ENCODE results near the gene SLIT3. TPM values are rescaled to one million over a fixed set of nuclear protein-coding genes. Genes with fewer than 3 reads are reported as not detected.

SLIT3 gene
- total and polyA plus RNA-seq, 4 donors, result 18.1 to 22.5 (median 19.5) TPM

DNA sequence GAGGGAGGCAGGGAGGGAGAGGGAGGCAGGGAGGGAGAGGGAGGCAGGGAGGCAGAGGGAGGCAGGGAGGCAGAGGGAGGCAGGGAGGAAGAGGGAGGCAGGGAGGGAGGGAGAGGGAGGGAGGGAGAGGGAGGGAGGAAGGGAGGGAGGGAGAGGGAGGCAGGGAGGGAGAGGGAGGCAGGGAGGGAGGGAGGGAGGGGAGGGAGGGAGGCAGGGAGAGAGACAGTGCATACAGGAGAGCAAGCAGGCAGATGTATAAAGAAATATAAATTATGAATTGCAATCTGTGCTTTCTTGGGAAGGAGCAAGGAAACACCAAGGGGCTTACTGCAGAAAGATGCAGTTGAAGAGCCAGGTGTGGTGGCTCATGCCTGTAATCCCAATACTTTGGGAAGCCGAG, 574.6 kb downstream of the SLIT3 start:
- Histone ChIP-seq H3K9me3 (ENCODE audit: control insufficient read depth, insufficient read depth, low read length) (peaks cover 3% of the 10 kb centered on the region), H3K4me3 (ENCODE audit: low read depth, low read length) (no peak overlapping the region), H3K4me1 (ENCODE audit: control insufficient read depth, insufficient read depth, low read length) (no peaks in the 10 kb centered on the region), H3K27ac (ENCODE audit: low read depth, low read length) (no peak overlapping the region), H3K36me3 (ENCODE audit: control insufficient read depth, insufficient read depth, low read length) (no peaks in the 10 kb centered on the region), H3K27me3 (ENCODE audit: control insufficient read depth, insufficient read depth, low read length) (no peaks in the 10 kb centered on the region)
- no CpG with 5 or more reads among the region's 1 CpG for WGBS (ENCODE audit: insufficient coverage)
- DNase-seq (ENCODE audit: low read depth in 4 of 6, low spot score in 6 of 6), result no peak

DNA sequence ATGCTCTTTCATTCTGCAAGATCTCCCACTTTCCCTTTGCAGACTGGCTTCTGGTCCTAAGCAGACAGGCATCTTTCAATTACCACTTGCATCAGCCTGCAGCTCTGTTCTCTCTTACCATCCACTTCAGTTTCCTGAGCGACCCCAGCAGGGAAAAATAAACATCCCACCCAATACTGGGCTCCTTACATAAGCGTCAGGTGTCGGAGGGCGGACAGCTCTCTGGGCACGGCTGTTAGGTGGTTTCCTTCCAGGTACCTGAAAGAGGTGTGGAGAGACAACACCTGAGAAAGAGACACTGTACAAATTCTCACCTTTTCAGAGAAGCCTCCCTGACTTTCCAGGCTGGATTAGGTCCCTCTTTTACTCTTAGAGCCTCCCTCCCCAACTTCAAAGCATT, 576.7 kb downstream of the SLIT3 start:
- DNase-seq (ENCODE audit: low read depth in 4 of 6, low spot score in 6 of 6), result no peak
- H3K9me3 ChIP-seq (ENCODE audit: control insufficient read depth, insufficient read depth, low read length), result peaks cover 3% of the 10 kb centered on the region
- H3K27ac ChIP-seq (ENCODE audit: low read depth, low read length), result no peak overlapping the region
- no CpG with 5 or more reads among the region's 5 CpGs for WGBS (ENCODE audit: insufficient coverage)
- no peaks in the 10 kb centered on the region for H3K36me3 ChIP-seq (ENCODE audit: control insufficient read depth, insufficient read depth, low read length)
- H3K4me1 ChIP-seq (ENCODE audit: control insufficient read depth, insufficient read depth, low read length), result no peaks in the 10 kb centered on the region
- H3K27me3 ChIP-seq (ENCODE audit: control insufficient read depth, insufficient read depth, low read length), result peaks cover 2% of the 10 kb centered on the region
- no peak overlapping the region for H3K4me3 ChIP-seq (ENCODE audit: low read depth, low read length)

DNA sequence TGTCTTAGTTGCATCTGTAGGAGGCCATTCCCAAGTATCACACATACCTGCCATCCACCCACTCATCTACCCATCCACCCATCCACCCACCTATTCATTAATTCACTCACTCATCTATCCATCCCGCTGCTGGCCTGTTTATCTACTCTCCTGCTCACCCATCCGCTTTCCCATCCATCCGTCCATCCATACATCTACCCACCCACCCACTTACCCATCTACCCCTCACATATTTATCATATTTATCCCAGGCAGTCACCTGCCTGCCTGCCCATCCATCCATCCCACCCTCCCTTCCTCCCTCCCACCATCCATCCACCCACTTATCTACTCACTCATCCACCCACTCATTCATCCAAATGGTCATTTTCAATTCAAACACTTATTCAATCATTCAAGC, 577.9 kb downstream of the SLIT3 start:
- no peak overlapping the region for H3K4me3 ChIP-seq (ENCODE audit: low read depth, low read length)
- no peaks in the 10 kb centered on the region for H3K36me3 ChIP-seq (ENCODE audit: control insufficient read depth, insufficient read depth, low read length)
- peaks cover 2% of the 10 kb centered on the region for H3K27me3 ChIP-seq (ENCODE audit: control insufficient read depth, insufficient read depth, low read length)
- WGBS (ENCODE audit: insufficient coverage), result 96% methylated on average over 3 of the region's 3 CpGs
- H3K4me1 ChIP-seq (ENCODE audit: control insufficient read depth, insufficient read depth, low read length), result no peaks in the 10 kb centered on the region
- H3K27ac ChIP-seq (ENCODE audit: low read depth, low read length), result no peak overlapping the region
- no peaks in the 10 kb centered on the region for H3K9me3 ChIP-seq (ENCODE audit: control insufficient read depth, insufficient read depth, low read length)
- no peak for DNase-seq (ENCODE audit: low read depth in 4 of 6, low spot score in 6 of 6)

DNA sequence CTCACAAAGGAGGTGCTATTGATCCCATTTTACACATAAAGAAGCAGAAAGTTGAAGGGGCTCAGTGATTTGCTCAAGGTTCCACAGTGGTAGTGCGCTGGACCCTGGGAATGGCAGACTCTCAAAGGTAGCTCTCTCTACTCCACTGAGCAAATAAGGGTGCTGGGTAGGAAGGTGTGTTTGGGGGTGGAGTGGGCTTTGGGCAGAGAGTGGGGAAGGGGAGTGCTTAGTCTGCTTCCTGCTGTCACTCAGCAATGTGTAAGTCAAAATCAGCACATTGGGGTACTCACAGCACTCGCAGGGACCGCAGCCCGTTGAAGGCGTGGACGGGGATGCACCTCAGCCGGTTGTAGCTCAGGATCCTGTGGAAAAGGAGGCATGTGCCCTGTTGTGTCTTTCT, 579.0 kb downstream of the SLIT3 start:
- Histone ChIP-seq H3K36me3 (ENCODE audit: control insufficient read depth, insufficient read depth, low read length) (no peaks in the 10 kb centered on the region), H3K9me3 (ENCODE audit: control insufficient read depth, insufficient read depth, low read length) (no peaks in the 10 kb centered on the region), H3K4me3 (ENCODE audit: low read depth, low read length) (no peak overlapping the region), H3K4me1 (ENCODE audit: control insufficient read depth, insufficient read depth, low read length) (no peaks in the 10 kb centered on the region), H3K27me3 (ENCODE audit: control insufficient read depth, insufficient read depth, low read length) (peaks cover 2% of the 10 kb centered on the region), H3K27ac (ENCODE audit: low read depth, low read length) (no peak overlapping the region)
- 93% methylated on average over 7 of the region's 7 CpGs for WGBS (ENCODE audit: insufficient coverage)
- no peak for DNase-seq (ENCODE audit: low read depth in 4 of 6, low spot score in 6 of 6)

DNA sequence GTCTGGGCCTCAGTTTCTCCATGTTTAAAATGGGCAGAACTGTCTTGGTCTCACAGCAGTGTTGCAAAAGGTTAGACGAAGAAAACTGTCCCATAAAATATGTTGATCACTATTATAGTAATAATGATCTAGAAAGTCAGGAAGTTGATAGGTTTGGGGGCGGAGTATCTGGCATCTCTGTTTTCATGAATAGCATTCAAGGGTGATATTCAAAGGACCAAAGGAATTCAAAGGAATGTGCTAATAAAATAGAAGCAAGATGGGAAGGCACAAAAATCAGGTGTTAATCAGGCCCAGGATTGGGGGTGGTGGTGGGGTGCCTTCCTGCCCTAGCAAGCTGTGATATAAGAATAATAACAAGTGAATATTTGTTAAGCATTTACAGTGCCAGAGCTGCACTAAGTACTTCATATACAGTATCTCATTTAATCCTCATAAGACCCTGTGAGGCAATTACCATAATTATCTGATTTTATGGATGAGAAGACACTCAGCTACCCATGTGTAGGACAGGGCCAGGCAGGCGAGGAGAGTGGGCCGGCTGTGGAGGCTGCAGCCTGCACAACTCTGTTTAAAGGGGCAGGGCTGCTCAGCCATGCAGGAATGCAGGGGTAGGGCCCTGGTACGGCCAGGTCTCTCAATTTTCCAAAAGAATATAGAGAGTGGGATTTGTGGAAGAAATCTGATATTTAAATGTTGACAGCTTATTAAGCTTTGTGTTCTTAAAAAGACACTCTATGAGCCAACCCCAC, 579.8 kb downstream of the SLIT3 start:
- no peak overlapping the region for H3K27ac ChIP-seq (ENCODE audit: low read depth, low read length)
- H3K36me3 ChIP-seq (ENCODE audit: control insufficient read depth, insufficient read depth, low read length), result no peaks in the 10 kb centered on the region
- no peak overlapping the region for H3K4me3 ChIP-seq (ENCODE audit: low read depth, low read length)
- no peaks in the 10 kb centered on the region for H3K4me1 ChIP-seq (ENCODE audit: control insufficient read depth, insufficient read depth, low read length)
- DNase-seq (ENCODE audit: low read depth in 4 of 6, low spot score in 6 of 6), result peak in 1 of 6 donors; percentile 25
- H3K27me3 ChIP-seq (ENCODE audit: control insufficient read depth, insufficient read depth, low read length), result peaks cover 2% of the 10 kb centered on the region
- H3K9me3 ChIP-seq (ENCODE audit: control insufficient read depth, insufficient read depth, low read length), result no peaks in the 10 kb centered on the region
- WGBS (ENCODE audit: insufficient coverage), result 62% methylated on average over 3 of the region's 5 CpGs

DNA sequence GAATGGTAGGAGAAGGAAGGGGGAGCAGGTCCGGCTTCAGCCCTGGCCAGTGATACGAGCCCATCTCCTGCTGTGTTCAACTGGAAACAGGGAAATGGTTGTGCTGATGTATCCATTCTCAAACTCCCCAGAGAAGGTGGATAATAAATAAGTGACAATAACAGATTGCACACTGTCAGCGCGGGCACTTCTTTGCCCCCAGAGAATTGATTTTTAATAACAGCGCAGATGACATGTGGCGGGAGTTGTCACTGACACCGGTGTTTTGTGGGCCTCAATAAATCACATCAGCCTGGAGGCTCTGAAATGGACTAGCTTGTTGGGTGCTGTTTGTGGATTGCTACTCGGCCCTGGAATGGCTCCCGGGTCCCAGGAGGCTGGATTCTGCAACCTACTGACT, 580.4 kb downstream of the SLIT3 start:
- Histone ChIP-seq H3K27me3 (ENCODE audit: control insufficient read depth, insufficient read depth, low read length) (peaks cover 2% of the 10 kb centered on the region), H3K27ac (ENCODE audit: low read depth, low read length) (no peak overlapping the region), H3K4me1 (ENCODE audit: control insufficient read depth, insufficient read depth, low read length) (no peaks in the 10 kb centered on the region), H3K4me3 (ENCODE audit: low read depth, low read length) (no peak overlapping the region), H3K36me3 (ENCODE audit: control insufficient read depth, insufficient read depth, low read length) (no peaks in the 10 kb centered on the region), H3K9me3 (ENCODE audit: control insufficient read depth, insufficient read depth, low read length) (no peaks in the 10 kb centered on the region)
- 74% methylated on average over 8 of the region's 9 CpGs for WGBS (ENCODE audit: insufficient coverage)
- DNase-seq (ENCODE audit: low read depth in 4 of 6, low spot score in 6 of 6), result peak in 1 of 6 donors; percentile 44

DNA sequence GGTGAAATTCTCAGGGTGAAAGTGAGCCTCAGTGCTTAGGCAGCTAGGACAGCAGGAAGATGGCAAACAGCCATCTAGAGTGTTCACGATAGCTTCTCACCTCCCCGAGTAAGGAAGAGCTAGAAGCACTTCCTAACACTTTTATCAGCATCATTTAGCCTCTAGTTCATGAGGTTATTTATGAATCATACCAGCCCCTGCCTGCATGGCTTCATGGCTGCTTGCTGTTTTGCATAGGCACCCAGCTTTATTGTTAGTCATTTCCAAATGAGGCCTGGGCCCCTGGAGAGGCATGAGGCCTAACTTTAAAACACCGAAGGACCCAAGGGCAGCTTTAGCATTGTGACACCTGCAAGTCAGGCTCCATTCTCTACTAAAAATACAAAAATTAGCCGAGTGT, 586.9 kb downstream of the SLIT3 start:
- no peaks in the 10 kb centered on the region for H3K36me3 ChIP-seq (ENCODE audit: control insufficient read depth, insufficient read depth, low read length)
- H3K4me1 ChIP-seq (ENCODE audit: control insufficient read depth, insufficient read depth, low read length), result peaks cover 6% of the 10 kb centered on the region
- H3K9me3 ChIP-seq (ENCODE audit: control insufficient read depth, insufficient read depth, low read length), result no peaks in the 10 kb centered on the region
- no peak for DNase-seq (ENCODE audit: low read depth in 4 of 6, low spot score in 6 of 6)
- H3K27me3 ChIP-seq (ENCODE audit: control insufficient read depth, insufficient read depth, low read length), result peaks cover 5% of the 10 kb centered on the region
- H3K4me3 ChIP-seq (ENCODE audit: low read depth, low read length), result no peak overlapping the region
- no peak overlapping the region for H3K27ac ChIP-seq (ENCODE audit: low read depth, low read length)
- 42% methylated on average over 4 of the region's 4 CpGs for WGBS (ENCODE audit: insufficient coverage)

DNA sequence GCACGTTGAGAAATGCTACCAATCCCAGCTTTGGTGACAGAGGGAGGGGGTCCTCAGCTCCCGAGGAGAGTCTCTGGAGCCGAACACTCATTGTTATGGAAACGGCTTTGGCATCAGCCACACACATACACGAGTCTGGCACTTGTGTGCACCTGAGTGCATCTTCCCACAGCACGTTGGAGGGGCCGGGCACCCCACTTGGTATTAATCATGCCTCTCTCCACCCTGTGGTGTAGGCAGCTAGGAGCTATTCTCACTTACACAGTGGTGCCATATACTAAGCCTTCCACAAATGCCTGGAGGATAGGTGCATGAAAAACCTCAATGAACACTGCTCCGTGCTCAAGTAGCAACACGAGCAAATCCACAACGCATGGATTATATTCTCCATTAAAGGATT, 587.9 kb downstream of the SLIT3 start:
- no peak overlapping the region for H3K27ac ChIP-seq (ENCODE audit: low read depth, low read length)
- 42% methylated on average over 9 of the region's 10 CpGs for WGBS (ENCODE audit: insufficient coverage)
- H3K4me1 ChIP-seq (ENCODE audit: control insufficient read depth, insufficient read depth, low read length), result peaks cover 11% of the 10 kb centered on the region

DNA sequence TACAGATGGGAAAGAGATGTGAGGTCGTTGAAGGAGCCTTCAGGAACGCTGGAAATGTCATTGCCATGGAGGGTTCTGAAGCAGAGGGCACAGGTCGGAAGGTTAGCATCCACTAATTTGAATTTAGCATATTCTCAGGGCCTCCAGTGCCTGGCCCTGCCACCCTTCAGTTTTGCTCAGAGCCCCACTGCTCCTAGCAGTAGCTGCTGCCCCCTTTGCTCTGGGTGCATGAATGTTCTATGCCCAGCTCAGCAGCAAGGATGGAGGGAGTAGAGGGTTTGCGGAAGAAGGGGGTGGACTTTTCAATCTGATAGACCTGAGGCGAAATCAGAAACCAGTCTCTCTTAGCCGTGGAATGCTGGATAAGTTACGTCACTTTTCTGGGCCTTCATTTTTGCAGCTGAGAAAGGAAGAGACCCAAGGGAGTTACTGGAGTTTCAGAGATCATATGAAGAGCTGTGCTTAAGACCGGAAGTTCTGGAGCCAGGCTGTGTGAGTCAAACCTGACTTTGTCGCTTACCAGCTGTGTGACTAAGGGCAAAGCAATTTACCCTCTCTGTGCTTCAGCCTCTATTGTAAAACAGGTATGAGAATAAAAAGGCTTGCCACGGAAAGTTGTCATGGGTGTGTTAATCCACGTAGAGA, 588.5 kb downstream of the SLIT3 start:
- peaks cover 5% of the 10 kb centered on the region for H3K27me3 ChIP-seq (ENCODE audit: control insufficient read depth, insufficient read depth, low read length)
- no peak overlapping the region for H3K27ac ChIP-seq (ENCODE audit: low read depth, low read length)
- peaks cover 15% of the 10 kb centered on the region for H3K4me1 ChIP-seq (ENCODE audit: control insufficient read depth, insufficient read depth, low read length)
- no peak for DNase-seq (ENCODE audit: low read depth in 4 of 6, low spot score in 6 of 6)
- H3K9me3 ChIP-seq (ENCODE audit: control insufficient read depth, insufficient read depth, low read length), result no peaks in the 10 kb centered on the region
- H3K36me3 ChIP-seq (ENCODE audit: control insufficient read depth, insufficient read depth, low read length), result no peaks in the 10 kb centered on the region
- H3K4me3 ChIP-seq (ENCODE audit: low read depth, low read length), result no peak overlapping the region
- 82% methylated on average over 9 of the region's 11 CpGs for WGBS (ENCODE audit: insufficient coverage)

More for the DNA sequence above, 587.9 kb downstream of the SLIT3 start:
- no peaks in the 10 kb centered on the region for H3K9me3 ChIP-seq (ENCODE audit: control insufficient read depth, insufficient read depth, low read length)
- H3K27me3 ChIP-seq (ENCODE audit: control insufficient read depth, insufficient read depth, low read length), result peaks cover 5% of the 10 kb centered on the region
- no peak overlapping the region for H3K4me3 ChIP-seq (ENCODE audit: low read depth, low read length)
- DNase-seq (ENCODE audit: low read depth in 4 of 6, low spot score in 6 of 6), result peak in 1 of 6 donors; percentile 53
- H3K36me3 ChIP-seq (ENCODE audit: control insufficient read depth, insufficient read depth, low read length), result no peaks in the 10 kb centered on the region

DNA sequence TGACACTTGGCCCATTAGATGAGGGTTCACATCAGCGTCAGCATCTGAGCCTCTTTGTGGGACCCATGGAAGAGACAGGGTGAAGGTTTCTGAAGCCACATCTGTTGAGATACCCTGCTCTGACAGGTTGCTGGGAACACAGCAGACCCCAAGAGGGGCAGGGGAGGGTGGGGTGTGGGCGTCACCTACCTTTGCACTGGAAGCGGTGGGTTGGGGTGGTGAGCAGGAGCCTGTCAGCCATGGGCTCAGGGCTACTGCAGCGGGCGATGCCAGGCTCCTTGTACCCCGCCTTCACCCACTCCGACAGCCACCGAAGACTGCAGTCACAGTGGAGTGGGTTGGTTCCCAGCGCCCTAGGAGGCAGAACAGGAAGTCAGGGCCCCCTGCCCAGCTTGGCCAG, 590.2 kb downstream of the SLIT3 start:
- 98% methylated on average over 9 of the region's 9 CpGs for WGBS (ENCODE audit: insufficient coverage)
- Histone ChIP-seq H3K9me3 (ENCODE audit: control insufficient read depth, insufficient read depth, low read length) (no peaks in the 10 kb centered on the region), H3K4me1 (ENCODE audit: control insufficient read depth, insufficient read depth, low read length) (peaks cover 15% of the 10 kb centered on the region), H3K27me3 (ENCODE audit: control insufficient read depth, insufficient read depth, low read length) (peaks cover 5% of the 10 kb centered on the region), H3K4me3 (ENCODE audit: low read depth, low read length) (no peak overlapping the region), H3K27ac (ENCODE audit: low read depth, low read length) (no peak overlapping the region), H3K36me3 (ENCODE audit: control insufficient read depth, insufficient read depth, low read length) (no peaks in the 10 kb centered on the region)
- no peak for DNase-seq (ENCODE audit: low read depth in 4 of 6, low spot score in 6 of 6)
